Upper lobe of right lung (tissue), 1 donor: ENCODE measurements around the gene SEPTIN8. TPM values are rescaled to one million over a fixed set of nuclear protein-coding genes. Genes with fewer than 3 reads are reported as not detected.

Source experiments
- ATAC-seq: fragments of 200-7000 bp; cut with Tn5 transposase; one replicate; pipeline ENCODE4 v1.9.1; 2020; ENCODE audit warnings: mild to moderate bottlenecking, moderate library complexity
- DNase-seq: peaks from one replicate; pipeline ENCODE4 v3.0.0-alpha.2; 2020
- H3K27ac ChIP-seq: fragments of 200-600 bp; one replicate; pipeline ENCODE4 v1.8.0; 2022
- H3K27me3 ChIP-seq: fragments of 200-600 bp; one replicate; pipeline ENCODE4 v1.8.0; 2022; ENCODE audit warnings: mild to moderate bottlenecking
- H3K36me3 ChIP-seq: fragments of 200-600 bp; one replicate; pipeline ENCODE4 v1.8.0; 2022
- H3K4me1 ChIP-seq: fragments of 200-600 bp; one replicate; pipeline ENCODE4 v1.8.0; 2022
- H3K4me3 ChIP-seq: fragments of 200-600 bp; one replicate; pipeline ENCODE4 v1.8.0; 2022; ENCODE audit warnings: mild to moderate bottlenecking
- H3K9me3 ChIP-seq: fragments of 200-600 bp; one replicate; pipeline ENCODE4 v1.8.0; 2022
- intact Hi-C: fragments of 100-400 bp; cut with DNase I; formaldehyde crosslinking; loops from one replicate; pipeline ENCODE4 v1.11.0; 2022
- total RNA-seq: library from RNA; stranded (reverse); fragmentation: NEBNext Ultra II Directional; extraction: Animal tissue kit (Norgen Biotek cat#: 25700); gene quantifications from one replicate; pipeline ENCODE4 v1.2.1, GENCODE V29; 2021
- TF ChIP-seq, protein P1 (sequence below): fragments of 200-600 bp; IDR thresholded peaks from one replicate; pipeline ENCODE4 v1.8.0; 2022; ENCODE audit warnings: antibody characterized with exemption
- donor health status: DM: no; HTN: yes; CAD: no; lungs with severe emphysema.

The SEPTIN8 gene
- total RNA-seq, 1 donor from 2014 or later: 42.6 TPM

DNA sequence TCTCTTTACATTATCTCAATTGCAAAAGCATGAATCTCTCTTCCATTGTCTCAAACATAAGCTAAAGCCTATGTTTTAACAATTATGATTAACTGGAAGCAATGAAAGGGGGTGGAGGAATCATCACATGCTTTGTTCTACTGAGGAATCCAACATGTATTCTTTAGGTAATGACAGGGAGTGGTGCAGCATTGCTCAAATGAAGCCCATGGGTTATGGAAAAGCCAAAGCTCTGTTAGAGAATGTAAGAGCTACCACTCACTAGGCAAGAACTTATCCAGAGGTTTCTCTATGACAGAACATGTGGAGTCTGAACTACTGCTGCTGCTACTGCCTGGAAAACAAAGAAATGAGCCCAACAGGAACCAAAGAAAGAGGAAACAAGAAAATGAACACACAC lies 68.4 kb downstream of the SEPTIN8 start:
- no peak for DNase-seq
- H3K27ac ChIP-seq: no peak overlapping the region
- TF ChIP-seq, protein P1, sequence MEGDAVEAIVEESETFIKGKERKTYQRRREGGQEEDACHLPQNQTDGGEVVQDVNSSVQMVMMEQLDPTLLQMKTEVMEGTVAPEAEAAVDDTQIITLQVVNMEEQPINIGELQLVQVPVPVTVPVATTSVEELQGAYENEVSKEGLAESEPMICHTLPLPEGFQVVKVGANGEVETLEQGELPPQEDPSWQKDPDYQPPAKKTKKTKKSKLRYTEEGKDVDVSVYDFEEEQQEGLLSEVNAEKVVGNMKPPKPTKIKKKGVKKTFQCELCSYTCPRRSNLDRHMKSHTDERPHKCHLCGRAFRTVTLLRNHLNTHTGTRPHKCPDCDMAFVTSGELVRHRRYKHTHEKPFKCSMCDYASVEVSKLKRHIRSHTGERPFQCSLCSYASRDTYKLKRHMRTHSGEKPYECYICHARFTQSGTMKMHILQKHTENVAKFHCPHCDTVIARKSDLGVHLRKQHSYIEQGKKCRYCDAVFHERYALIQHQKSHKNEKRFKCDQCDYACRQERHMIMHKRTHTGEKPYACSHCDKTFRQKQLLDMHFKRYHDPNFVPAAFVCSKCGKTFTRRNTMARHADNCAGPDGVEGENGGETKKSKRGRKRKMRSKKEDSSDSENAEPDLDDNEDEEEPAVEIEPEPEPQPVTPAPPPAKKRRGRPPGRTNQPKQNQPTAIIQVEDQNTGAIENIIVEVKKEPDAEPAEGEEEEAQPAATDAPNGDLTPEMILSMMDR: no peak
- H3K4me3 ChIP-seq: no peak overlapping the region
- intact Hi-C loops: no loop called here
- no peak for ATAC-seq
- no peaks in the 10 kb centered on the region for H3K36me3 ChIP-seq
- no peaks in the 10 kb centered on the region for H3K27me3 ChIP-seq
- H3K9me3 ChIP-seq: no peaks in the 10 kb centered on the region
- no peaks in the 10 kb centered on the region for H3K4me1 ChIP-seq

GRCh38 chr5:132704875-132705274 lies 72.2 kb downstream of the SEPTIN8 start:
- H3K9me3 ChIP-seq: no peaks in the 10 kb centered on the region
- no peaks in the 10 kb centered on the region for H3K27me3 ChIP-seq
- H3K27ac ChIP-seq: no peak overlapping the region
- H3K4me1 ChIP-seq: no peaks in the 10 kb centered on the region
- ATAC-seq (no peak), DNase-seq (no peak)
- intact Hi-C loops: no loop called here
- peaks cover 25% of the 10 kb centered on the region for H3K36me3 ChIP-seq
- TF ChIP-seq, protein P1: no peak
- no peak overlapping the region for H3K4me3 ChIP-seq

Other genes with a start within 250 kb of the SEPTIN8 start
- not detected for gene IL5, start 233.7 kb downstream of the SEPTIN8 start, total RNA-seq
- gene RAD50, start 220.3 kb downstream of the SEPTIN8 start, total RNA-seq: 32.8 TPM
- not detected for gene IL13, start 119.1 kb downstream of the SEPTIN8 start, total RNA-seq
- not detected for gene IL4, start 103.2 kb downstream of the SEPTIN8 start, total RNA-seq
- gene KIF3A, start 39.7 kb downstream of the SEPTIN8 start, total RNA-seq: 10.5 TPM
- gene CCNI2, start 29.8 kb downstream of the SEPTIN8 start, total RNA-seq: 0.55 TPM
- gene SOWAHA, start 36.1 kb upstream of the SEPTIN8 start, total RNA-seq: not detected
- 24.2 TPM for gene SHROOM1, start 53.4 kb upstream of the SEPTIN8 start, total RNA-seq
- gene GDF9, start 89.2 kb upstream of the SEPTIN8 start, total RNA-seq: 0.46 TPM
- gene UQCRQ, start 89.4 kb upstream of the SEPTIN8 start, total RNA-seq: 256 TPM
- 0.69 TPM for gene LEAP2, start 96.4 kb upstream of the SEPTIN8 start, total RNA-seq
- 76.9 TPM for gene AFF4, start 186.4 kb upstream of the SEPTIN8 start, total RNA-seq
- 17.0 TPM for gene ZCCHC10, start 249.3 kb upstream of the SEPTIN8 start, total RNA-seq